Loucy (cell line): ENCODE measurements around the gene ELL2.
A peak's percentile ranks its signal among the peaks of the same experiment; 100 is the strongest.

Experiments used
- H2AFZ ChIP-seq: fragments of 200-600 bp; sonication (generic); 2 replicates; pipeline ENCODE4 v1.6.0; 2016; ENCODE audit warnings: antibody characterized with exemption, mild to moderate bottlenecking, low read length, moderate library complexity
- H3F3A ChIP-seq: fragments of 200-600 bp; 2 replicates; pipeline ENCODE4 v1.6.0; 2016; ENCODE audit warnings: antibody characterized with exemption, low read depth, mild to moderate bottlenecking
- H3K27me3 ChIP-seq: fragments of 200-600 bp; sonication (generic); 2 replicates; pipeline ENCODE4 v1.6.1; 2014; ENCODE audit warnings: low read length, mild to moderate bottlenecking; ENCODE audit not compliant: insufficient read depth, poor library complexity, severe bottlenecking
- H3K36me3 ChIP-seq: fragments of 200-600 bp; sonication (generic); 2 replicates; pipeline ENCODE4 v1.6.1; 2016; ENCODE audit warnings: low read length; ENCODE audit not compliant: insufficient read depth
- H3K4me1 ChIP-seq: fragments of 200-600 bp; sonication (generic); 2 replicates; pipeline ENCODE4 v1.5.1; 2014; ENCODE audit warnings: low read length, mild to moderate bottlenecking; ENCODE audit not compliant: insufficient read depth, poor library complexity, severe bottlenecking
- H3K4me2 ChIP-seq: fragments of 200-600 bp; sonication (generic); 2 replicates; pipeline ENCODE4 v1.6.0; 2014; ENCODE audit warnings: antibody characterized with exemption, low read length, low read depth, mild to moderate bottlenecking; ENCODE audit not compliant: poor library complexity, severe bottlenecking
- H3K4me3 ChIP-seq: fragments of 200-600 bp; sonication (generic); 2 replicates; pipeline ENCODE4 v1.5.1; 2014; ENCODE audit warnings: low read length, mild to moderate bottlenecking, mixed read lengths; ENCODE audit not compliant: poor library complexity, severe bottlenecking
- H3K79me2 ChIP-seq: fragments of 200-600 bp; sonication (generic); 2 replicates; pipeline ENCODE4 v1.6.1; 2014; ENCODE audit warnings: low read length; ENCODE audit not compliant: insufficient read depth
- H3K9ac ChIP-seq: fragments of 200-600 bp; sonication (generic); 2 replicates; pipeline ENCODE4 v1.6.0; 2014; ENCODE audit warnings: mild to moderate bottlenecking, low read depth, low read length, moderate library complexity; ENCODE audit not compliant: poor library complexity, severe bottlenecking
- H3K9me2 ChIP-seq: fragments of 200-600 bp; sonication (generic); replicated peaks from 2 replicates; pipeline ENCODE4 v1.6.1; 2016; ENCODE audit warnings: low read depth, low read length, mixed read lengths
- H3K9me3 ChIP-seq: fragments of 200-600 bp; sonication (generic); 2 replicates; pipeline ENCODE4 v1.6.1; 2014; ENCODE audit warnings: mild to moderate bottlenecking, antibody characterized with exemption, low read length, low read depth; ENCODE audit not compliant: insufficient read depth
- H4K20me1 ChIP-seq: fragments of 200-600 bp; sonication (generic); 2 replicates; pipeline ENCODE4 v1.6.0; 2014; ENCODE audit warnings: antibody characterized with exemption, low read length, mild to moderate bottlenecking; ENCODE audit not compliant: insufficient read depth, poor library complexity, severe bottlenecking
- CTCF ChIP-seq: fragments of 200-600 bp; sonication (generic); conservative IDR thresholded peaks from 2 replicates; pipeline ENCODE4 v1.5.1; 2014; ENCODE audit warnings: mild to moderate bottlenecking, antibody characterized with exemption, low read length
- EZH2phosphoT487 ChIP-seq: fragments of 200-600 bp; IDR thresholded peaks from 2 replicates; pipeline ENCODE4 v1.6.1; 2018; ENCODE audit warnings: antibody characterized with exemption, mild to moderate bottlenecking, moderate library complexity, borderline replicate concordance

Gene ELL2

GRCh38 chr5:95846554-95847260 lies 114.9 kb downstream of the ELL2 start:
- H3F3A ChIP-seq: no peaks in the 10 kb centered on the region
- no peaks in the 10 kb centered on the region for H3K9me3 ChIP-seq
- H3K4me2 ChIP-seq: no peak overlapping the region
- H3K36me3 ChIP-seq: no peaks in the 10 kb centered on the region
- H4K20me1 ChIP-seq: no peaks in the 10 kb centered on the region
- no peaks in the 10 kb centered on the region for H3K9me2 ChIP-seq
- H3K79me2 ChIP-seq: no peaks in the 10 kb centered on the region
- no peak overlapping the region for H3K4me3 ChIP-seq
- H3K27me3 ChIP-seq: no peaks in the 10 kb centered on the region
- H2AFZ ChIP-seq: no peak overlapping the region
- peaks cover 37% of the 10 kb centered on the region for H3K4me1 ChIP-seq
- H3K9ac ChIP-seq: no peak overlapping the region
- TF ChIP-seq EZH2phosphoT487: no peak
- TF ChIP-seq CTCF: peak; percentile 98

- Histone ChIP-seq H3K4me2 (no peak overlapping the region), H3K79me2 (no peaks in the 10 kb centered on the region), H3K9ac (no peak overlapping the region), H3F3A (no peaks in the 10 kb centered on the region), H2AFZ (no peak overlapping the region; the same call in 1 of the 2 replicates), H3K4me3 (no peak overlapping the region), H3K9me3 (no peaks in the 10 kb centered on the region), H3K27me3 (no peaks in the 10 kb centered on the region), H4K20me1 (no peaks in the 10 kb centered on the region), H3K4me1 (peaks cover 37% of the 10 kb centered on the region), H3K36me3 (no peaks in the 10 kb centered on the region), H3K9me2 (no peaks in the 10 kb centered on the region)
- TF ChIP-seq CTCF (no peak), EZH2phosphoT487 (no peak)
Observed at GRCh38 chr5:95845391-95845790, 116.3 kb downstream of the ELL2 start.

- TF ChIP-seq CTCF (no peak), EZH2phosphoT487 (no peak)
- H2AFZ ChIP-seq: no peak overlapping the region
Observed at GRCh38 chr5:95843733-95844223, 117.9 kb downstream of the ELL2 start.

More at GRCh38 chr5:95843733-95844223, 117.9 kb downstream of the ELL2 start:
- no peaks in the 10 kb centered on the region for H3K9me2 ChIP-seq
- peak overlapping the region; percentile 44 for H3K4me2 ChIP-seq
- H3K9ac ChIP-seq: peak overlapping the region; percentile 28
- no peak overlapping the region for H3K4me3 ChIP-seq
- peaks cover 43% of the 10 kb centered on the region for H3K4me1 ChIP-seq
- H3F3A ChIP-seq: no peaks in the 10 kb centered on the region
- no peaks in the 10 kb centered on the region for H3K36me3 ChIP-seq
- H3K9me3 ChIP-seq: no peaks in the 10 kb centered on the region
- no peaks in the 10 kb centered on the region for H3K79me2 ChIP-seq
- no peaks in the 10 kb centered on the region for H3K27me3 ChIP-seq
- no peaks in the 10 kb centered on the region for H4K20me1 ChIP-seq
